ENCODE measurements around the gene FMO1.
"Not testable (repeated sequence)": the region's sequence is repeated elsewhere in the genome, so short reads cannot be mapped to it uniquely, and the experiment has no call there.

DNA sequence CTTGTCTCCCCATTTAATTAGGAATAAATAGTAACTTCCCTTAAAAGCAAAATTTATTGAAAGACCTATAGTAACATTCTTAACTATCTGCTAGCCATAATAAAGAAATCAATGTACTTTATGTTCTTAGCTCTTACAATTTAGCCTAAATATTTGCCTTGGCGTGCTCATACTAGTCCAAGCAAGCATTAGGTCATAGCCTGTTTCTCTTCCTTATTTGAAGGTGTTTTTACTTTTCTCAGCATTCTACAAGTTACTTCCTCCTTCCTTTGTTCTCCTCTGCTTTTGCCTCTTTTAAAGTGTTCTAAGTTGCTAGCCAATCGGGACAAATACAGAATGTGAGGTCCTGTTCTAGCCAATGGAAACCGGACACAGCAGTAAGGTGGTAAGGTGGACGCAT, 24.0 kb upstream of the FMO1 start:
- not testable (repeated sequence) for TF ChIP-seq POLR2A (IDR thresholded peaks at IDR 0.05; ENCODE audit: low read depth, low read length); POLR2AphosphoS5 (IDR thresholded peaks at IDR 0.05; ENCODE audit: low read depth, low read length); TAF1 (IDR thresholded peaks at IDR 0.05; ENCODE audit: borderline replicate concordance, low read depth, low read length)
